Adrenal gland (tissue), 5 donors: ENCODE results near the gene PNPLA2.

Experiments
- POLR2A ChIP-seq, 2 donors: fragments of 450-650 bp; IDR thresholded peaks; one replicate each; pipeline ENCODE4 v1.6.1; 2017; ENCODE audit warnings: antibody characterized with exemption in 2 of 2, mild to moderate bottlenecking in 2 of 2, moderate library complexity in 1 of 2
- TF ChIP-seq, protein P1 (sequence below), 6 experiments: fragments of 450-650 bp in 4 of 6; fragments of 200-600 bp in 2 of 6; sonication (generic) in 1 of 6; IDR thresholded peaks; 1 replicate in 5 of 6; 2 replicates in 1 of 6; pipeline versions ENCODE4 v1.5.1 to v1.8.0; 2016 to 2021; ENCODE audit warnings: antibody characterized with exemption in 6 of 6, mild to moderate bottlenecking in 2 of 6, moderate library complexity in 1 of 6
- donor health status: DM: no; HTN: no; CAD: no.

DNA sequence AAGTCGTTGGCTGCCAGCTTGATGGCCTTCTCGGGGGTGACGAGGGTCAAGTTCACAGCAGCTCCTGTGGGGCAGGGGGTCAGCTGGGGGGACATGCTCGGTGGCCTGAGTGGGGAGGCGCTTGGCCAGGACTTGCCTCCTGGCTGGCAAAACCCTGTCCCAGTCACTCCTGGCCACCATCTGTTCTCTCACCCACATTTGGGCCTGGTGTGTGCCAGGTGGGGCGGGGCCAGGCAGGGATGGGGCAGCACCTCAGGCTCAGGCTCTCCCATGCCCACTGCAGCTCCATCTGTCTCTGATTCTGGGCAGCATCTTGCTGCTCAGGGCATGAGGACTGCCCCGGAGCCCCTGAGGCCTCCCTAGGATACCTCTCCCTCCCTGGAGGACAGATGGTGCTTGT is 25.2 kb upstream of the PNPLA2 start:
- TF ChIP-seq, protein P1, sequence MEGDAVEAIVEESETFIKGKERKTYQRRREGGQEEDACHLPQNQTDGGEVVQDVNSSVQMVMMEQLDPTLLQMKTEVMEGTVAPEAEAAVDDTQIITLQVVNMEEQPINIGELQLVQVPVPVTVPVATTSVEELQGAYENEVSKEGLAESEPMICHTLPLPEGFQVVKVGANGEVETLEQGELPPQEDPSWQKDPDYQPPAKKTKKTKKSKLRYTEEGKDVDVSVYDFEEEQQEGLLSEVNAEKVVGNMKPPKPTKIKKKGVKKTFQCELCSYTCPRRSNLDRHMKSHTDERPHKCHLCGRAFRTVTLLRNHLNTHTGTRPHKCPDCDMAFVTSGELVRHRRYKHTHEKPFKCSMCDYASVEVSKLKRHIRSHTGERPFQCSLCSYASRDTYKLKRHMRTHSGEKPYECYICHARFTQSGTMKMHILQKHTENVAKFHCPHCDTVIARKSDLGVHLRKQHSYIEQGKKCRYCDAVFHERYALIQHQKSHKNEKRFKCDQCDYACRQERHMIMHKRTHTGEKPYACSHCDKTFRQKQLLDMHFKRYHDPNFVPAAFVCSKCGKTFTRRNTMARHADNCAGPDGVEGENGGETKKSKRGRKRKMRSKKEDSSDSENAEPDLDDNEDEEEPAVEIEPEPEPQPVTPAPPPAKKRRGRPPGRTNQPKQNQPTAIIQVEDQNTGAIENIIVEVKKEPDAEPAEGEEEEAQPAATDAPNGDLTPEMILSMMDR (IDR thresholded peaks at IDR 0.05): no peak
- no peak for TF ChIP-seq POLR2A (IDR thresholded peaks at IDR 0.05)
